Measurements from ENCODE around the gene KRT33B.

DNA sequence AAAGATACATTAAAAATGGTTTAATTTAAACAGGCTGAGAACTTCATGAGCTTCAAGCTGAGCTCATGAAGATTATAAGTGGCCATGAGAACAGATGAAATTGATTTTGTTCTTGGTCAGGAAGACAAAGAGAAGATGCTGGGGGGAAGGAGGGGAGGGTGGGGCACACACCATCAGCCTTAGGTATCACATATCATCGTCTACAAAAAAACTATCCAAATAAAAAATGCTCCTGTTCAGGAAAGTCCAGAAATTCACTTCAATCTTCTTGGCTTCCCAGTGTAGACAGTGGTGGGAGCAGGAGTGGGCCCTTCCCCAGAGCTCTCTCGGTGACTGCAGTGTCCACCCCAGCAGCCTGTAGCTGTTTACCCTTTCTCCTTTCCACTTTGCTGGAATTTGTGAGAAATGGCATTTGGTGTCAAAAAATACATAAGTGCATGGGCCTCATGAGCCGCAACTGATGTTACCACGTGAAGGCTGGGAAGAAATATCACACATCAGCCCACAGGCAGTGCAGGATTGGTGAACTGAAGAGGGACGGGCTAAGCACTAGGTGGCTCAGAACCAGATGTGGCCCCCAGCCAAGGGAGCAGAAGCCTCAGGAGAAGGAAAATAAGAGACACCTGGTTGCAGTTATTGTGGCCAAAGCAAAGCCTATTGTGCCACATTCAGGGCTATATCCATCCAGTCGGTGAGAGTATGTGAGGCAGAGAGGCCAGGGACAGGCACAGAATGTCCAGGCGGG, 48.7 kb upstream of the KRT33B start:
- no peak for TF ChIP-seq PATZ1 (CRISPR knock-in tag; IDR thresholded peaks at IDR 0.05; ENCODE audit: borderline replicate concordance)
- no peak for TF ChIP-seq TCF4 (CRISPR knock-in tag; IDR thresholded peaks at IDR 0.05; ENCODE audit: borderline replicate concordance)
- TF ChIP-seq ZNF8 (CRISPR knock-in tag; IDR thresholded peaks at IDR 0.05): no peak
- TF ChIP-seq TSHZ2 (CRISPR knock-in tag; IDR thresholded peaks at IDR 0.05): no peak
- no peak for TF ChIP-seq ESRRG (CRISPR knock-in tag; IDR thresholded peaks at IDR 0.05)
- no peak for TF ChIP-seq CSRNP3 (CRISPR knock-in tag; IDR thresholded peaks at IDR 0.05)
- TF ChIP-seq OSR1 (CRISPR knock-in tag; IDR thresholded peaks at IDR 0.05): no peak
- no peak for TF ChIP-seq PPARA (CRISPR knock-in tag; IDR thresholded peaks at IDR 0.05; ENCODE audit: borderline replicate concordance)
- TF ChIP-seq ARNTL (CRISPR knock-in tag; IDR thresholded peaks at IDR 0.05; ENCODE audit: borderline replicate concordance, low read depth): no peak
- TF ChIP-seq ISL1 (CRISPR knock-in tag; IDR thresholded peaks at IDR 0.05): no peak

Measured in SK-N-SH treated with all-trans-retinoic acid at 6 μM for 48 hours (cell line).